NOMO-1 treated with dmso at 0.1 percent for 144 hours (cell line): Measurements from ENCODE around the gene PNMA8A.
"Not testable (repeated sequence)": the region's sequence is repeated elsewhere in the genome, so short reads cannot be mapped to it uniquely, and the experiment has no call there.

Experiments
- DNase-seq: peaks from one replicate; lab custom pipeline; 2025; ENCODE audit not compliant: unreplicated experiment; lab: John Stamatoyannopoulos, UW

Gene PNMA8A

DNA sequence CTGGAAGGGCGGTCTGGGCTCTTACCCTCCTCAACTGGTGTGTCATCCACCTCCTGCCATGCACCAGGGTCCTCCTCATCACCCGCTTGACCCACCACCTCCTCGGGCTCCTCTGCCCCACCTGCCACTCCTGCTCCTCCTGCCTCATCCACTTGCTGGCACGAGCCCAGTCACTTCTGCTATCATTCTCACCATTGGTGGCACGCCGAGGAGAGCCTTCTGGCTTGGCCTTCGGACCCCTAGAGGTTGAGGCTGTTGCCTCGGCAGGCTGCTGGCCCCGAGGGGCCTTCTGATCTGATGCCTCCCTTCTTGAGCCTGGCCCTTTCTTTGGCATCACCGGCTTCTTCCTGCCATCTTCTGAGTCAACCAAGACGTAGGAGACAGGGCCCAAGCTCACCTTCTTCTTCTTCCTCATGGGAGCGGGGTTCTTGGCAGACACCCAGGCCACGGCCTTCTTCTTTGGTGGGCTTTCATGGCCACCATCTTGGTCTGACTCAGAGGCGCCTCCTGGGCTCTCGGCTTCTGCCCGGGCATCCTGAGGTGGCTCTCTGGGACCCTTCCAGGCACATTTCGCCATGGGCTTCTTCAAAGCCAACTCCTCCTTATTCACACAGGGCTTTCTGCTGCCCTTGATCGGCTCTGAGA is 1.7 kb downstream of the PNMA8A start:
- DNase-seq, result no peak

DNA sequence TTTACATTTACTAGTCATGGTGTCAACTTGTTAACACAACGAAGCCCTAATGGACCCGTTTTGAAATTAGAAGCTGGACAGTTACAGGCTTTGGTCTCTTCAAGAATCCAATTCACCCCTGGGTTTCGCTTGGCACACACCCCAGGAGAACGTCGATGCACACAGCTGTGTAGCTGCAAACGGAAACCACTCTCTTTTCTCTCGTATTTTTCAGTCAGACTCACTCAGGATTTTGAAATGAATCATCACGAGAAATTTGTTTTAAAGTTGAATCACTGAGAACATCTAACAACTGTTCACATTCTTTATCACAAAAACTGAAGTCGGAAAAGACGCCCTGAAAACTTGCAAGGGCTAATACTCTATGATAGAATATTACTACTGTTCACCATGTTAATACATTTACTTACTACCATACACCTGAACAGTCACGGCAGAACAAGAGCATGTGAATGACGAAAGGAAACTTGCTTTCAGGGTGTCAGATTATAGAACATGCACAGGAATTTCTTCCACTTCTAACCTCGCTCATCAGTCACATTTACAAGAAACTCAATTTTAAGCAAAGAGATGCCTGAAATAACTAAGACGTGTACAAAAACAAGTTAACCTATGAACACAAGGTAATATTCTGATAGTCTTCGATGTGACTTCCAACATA is 4.7 kb downstream of the PNMA8A start:
- DNase-seq, result no peak

DNA sequence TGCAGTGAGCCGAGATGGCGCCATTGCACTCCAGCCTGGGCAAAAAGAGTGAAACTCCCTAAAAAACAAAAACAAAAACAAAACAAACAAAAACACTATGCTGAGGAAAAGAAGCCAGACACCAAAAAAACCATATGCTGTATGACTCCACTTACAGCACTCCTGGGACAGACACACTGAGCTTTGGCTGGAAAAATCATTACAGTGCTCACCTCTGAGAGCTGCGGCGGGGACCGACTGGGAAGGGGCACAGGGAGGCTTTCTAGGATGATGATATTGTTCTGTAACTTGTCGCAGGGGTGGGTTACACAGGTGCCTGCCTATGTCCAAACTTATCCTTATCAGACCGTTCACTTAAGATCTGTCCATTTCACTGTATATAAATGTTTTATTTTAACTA is 7.8 kb downstream of the PNMA8A start:
- DNase-seq, result no peak

DNA sequence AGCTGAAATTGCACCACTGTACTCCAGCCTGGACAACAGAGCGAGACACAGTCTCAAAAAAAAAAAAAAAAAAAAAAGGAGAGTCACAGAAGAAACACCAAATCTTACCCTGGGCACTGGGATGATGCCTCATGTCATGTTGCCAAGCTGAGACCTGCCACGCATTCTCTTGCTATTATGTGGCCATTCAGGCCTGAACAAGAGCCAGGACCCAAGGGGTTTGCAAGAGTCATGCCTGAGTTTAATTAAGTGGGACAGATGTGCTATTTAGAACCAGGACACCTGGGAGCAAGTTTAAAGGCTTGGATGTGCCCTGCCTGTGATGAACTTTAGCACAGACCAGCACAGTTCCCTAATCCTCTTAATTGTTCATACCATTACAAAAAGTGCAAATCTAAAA is 9.8 kb downstream of the PNMA8A start:
- DNase-seq, result no peak

DNA sequence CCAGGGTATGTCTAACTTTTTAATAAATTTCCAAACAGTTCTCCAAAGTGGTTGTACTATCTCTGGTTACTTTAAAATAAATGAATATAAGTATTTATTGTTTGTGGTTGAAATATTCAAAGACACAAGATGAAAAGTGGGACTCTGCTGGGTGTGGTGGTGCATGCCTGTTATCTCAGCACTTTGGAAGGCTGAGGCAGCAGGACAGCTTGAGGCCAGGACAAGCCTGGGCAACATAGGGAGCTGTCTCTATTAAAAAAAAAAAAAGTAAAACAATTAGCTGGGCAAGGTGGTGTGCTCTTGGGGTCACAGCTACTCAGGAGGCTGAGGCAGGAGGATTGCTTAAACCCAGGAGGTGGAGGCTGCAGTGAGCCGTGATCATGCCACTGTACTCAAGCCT is 10.4 kb downstream of the PNMA8A start:
- no peak for DNase-seq

DNA sequence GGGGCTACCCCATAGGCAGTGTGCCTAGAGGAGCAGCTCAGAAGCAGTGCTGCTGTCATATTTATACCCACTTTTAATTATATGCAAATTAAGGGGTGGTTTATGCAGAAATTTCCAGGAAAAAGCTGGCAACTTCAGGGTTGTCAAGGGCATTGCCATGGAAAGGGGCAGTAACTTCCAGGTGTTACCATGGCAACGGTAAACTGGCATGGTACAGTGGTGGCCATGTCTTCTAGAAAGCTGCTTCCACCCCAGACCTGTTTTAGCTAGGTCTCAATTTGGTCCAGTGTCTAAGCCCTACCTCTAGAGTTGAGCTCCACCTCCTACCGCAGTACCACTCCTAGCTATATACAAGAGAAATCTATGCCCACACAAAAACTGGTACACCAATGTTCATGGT is 11.3 kb downstream of the PNMA8A start:
- DNase-seq, result no peak

DNA sequence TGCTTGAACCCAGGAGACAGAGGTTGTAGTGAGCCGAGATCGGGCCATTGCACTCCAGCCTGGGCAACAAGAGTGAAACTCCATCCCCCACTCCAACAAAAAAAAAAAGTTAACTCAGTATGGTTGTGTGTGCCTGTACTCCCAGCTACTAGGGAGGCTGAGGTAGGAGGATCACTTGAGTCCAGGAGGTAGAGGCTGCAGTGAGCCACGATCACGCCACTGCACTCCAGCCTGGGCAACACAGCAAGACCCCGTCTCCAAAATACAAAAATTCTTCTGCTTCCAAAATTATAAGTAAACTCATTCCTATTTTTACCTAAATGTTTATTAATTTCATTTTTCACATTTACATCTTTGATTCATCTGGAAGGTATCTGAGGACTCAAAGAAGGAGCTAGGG is 14.4 kb downstream of the PNMA8A start:
- no peak for DNase-seq

DNA sequence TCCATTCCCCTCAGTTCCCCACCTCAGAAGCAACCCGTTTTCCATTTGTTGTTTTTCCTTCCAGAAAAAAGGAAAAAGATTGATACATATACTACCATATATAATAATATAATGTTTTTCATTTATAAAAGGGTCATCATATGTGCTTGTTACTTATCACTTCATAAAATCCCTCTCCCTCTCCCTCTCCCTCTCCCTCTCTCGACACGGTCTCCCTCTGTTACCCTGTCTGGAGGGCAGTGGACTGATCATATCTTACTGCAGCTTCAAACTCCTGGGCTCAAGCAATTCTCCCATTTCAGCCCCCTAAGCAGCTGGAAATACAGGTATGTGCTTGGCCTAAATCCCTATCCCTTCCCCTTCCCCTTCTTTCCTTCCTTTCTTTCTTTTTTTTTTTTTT is 17.1 kb downstream of the PNMA8A start:
- DNase-seq, result no peak

DNA sequence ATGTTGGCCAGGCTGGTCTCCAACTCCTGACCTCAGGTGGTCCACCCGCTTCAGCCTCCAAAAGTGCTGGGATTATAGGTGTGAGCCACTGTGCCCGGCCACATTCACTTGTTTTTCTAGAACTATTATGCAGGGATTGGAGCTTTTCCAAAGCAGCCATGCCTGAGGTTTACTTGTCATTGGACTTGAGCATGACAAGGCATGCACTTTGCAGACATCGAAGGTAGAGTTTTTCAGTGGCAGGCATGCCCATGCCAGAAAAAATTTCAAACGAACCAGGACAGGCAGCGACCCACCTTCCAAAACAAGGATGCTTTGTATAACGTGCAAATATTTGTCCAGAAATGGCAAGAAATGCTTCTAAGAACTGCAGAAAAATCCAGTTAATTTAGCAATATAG is 17.7 kb downstream of the PNMA8A start:
- no peak for DNase-seq

DNA sequence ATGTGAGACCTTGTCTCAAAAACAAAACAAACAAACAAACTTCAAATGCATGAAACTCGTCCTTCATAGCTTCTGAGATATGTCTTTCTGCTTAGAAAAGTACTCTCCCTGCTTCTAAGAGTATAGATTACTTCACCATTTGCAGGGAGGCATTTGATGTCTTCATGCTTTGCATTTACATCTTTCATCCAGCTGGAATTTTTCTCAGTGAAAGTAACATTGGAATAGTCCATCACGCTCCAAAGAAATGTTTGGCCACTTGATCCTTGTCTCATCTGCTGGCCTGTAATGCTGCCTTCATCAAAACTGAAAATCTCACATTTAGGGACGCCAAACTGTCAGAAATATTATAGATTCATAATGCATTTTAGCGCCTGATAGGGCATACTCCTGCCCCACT is 19.2 kb downstream of the PNMA8A start:
- no peak for DNase-seq

DNA sequence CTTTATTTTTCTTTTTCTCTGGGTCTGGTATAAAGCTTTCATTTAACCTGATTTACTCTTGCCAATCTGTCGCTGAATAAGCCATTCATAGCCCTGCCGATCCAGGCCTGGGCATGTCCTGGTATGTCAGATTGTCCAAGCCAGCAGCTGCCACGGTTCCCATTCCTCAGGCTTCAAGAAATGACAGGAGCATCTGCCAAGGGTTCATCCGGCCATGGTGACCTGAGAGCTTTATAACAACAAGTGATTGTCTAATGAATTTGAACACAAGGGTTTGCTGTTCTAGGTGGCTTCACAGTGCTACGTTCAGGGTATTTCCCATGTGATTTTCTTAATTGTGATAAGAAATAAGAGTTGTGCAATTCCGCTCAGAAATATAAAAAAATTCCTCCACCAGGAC is 20.0 kb downstream of the PNMA8A start:
- no peak for DNase-seq

DNA sequence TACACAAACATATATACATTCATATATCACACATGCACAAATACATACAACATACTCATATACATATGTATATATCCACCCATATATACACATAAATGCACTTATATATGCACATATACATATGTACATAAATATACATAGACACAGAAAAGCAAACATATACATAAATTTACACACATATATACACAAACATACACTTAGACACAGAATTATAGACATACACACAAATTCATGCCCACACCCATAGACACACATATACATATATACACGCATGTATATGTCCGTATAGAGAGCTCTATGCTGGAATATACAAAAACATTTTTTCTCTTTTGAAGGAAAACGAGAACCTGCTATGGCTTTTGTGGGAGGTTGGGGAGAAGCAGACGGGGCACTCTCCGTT is 20.6 kb downstream of the PNMA8A start:
- no peak for DNase-seq

DNA sequence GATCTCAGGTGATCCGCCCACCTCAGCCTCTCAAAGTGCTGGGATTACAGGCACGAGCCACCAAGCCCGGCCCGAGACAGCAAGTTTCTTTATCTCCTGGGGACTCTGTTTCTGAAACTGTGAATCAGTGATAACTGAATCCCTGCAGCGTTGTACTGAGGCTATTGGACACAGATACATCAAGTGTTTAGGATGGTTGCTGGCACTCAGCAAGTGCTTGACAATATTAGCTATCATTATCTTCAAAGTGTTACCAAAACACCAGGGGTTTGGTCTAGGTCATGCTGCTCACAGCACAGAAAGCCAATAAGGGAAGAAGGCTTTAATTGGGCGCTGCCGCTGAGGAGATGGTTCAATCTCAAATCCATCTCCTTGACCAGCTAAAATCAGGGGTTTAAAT is 22.1 kb downstream of the PNMA8A start:
- no peak for DNase-seq

DNA sequence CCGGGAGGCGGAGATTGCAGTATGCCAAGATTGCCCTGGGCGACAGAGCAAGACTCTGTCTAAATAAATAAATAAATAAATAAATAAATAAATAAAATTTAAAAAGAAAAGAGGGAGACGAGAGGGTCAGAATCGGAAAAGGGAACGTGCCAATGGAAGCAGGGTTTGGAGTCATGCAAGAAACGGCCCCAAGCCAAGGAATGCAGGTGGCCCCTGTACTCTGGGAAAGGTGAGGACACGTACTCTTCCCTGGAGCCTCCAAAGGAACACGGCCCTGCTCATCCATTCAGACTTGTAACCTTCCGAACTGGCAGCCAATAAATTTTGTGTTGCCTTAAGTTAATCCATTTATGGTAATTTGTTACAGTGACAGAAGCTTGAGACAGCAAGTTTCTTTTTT is 22.8 kb downstream of the PNMA8A start:
- no peak for DNase-seq

DNA sequence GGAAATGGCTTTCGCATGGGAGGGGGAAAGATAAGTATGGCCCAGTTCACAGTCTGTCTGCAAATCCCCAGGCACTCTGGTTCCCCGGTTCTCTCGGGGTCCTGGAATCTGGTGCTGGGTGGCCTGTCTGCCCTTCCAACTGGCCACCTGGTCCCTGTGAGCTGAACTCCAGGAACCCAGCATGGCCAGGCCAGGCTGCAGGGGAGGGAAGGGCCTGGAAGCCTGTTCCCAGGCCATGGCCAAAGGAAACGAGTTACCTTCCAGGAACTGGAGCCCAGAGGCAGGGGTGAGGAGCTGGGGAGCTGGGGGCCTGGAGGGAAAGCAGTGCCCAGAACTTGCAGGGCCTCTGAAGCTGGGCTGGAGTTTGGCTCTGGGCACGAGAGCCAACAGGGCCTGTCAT is 23.5 kb downstream of the PNMA8A start:
- no peak for DNase-seq

DNA sequence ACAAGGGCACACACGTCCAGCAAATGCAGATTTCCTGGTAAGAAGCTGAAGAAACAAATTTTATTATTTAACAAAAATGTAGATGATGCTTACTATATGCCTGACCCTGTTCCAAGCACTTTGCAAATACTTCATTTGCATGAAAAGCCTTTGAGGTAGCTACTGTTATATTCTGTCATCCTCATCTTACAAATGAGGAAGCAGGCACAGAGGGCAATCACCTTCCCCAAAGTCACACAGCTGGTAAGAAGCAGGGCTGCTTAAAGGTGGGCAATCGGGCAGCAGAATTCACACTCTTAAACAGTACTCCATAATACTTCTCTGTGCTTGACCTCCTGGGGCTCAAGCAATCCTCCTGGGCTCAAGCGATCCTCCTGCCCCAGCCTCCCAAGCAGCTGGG is 24.4 kb downstream of the PNMA8A start:
- no peak for DNase-seq

DNA sequence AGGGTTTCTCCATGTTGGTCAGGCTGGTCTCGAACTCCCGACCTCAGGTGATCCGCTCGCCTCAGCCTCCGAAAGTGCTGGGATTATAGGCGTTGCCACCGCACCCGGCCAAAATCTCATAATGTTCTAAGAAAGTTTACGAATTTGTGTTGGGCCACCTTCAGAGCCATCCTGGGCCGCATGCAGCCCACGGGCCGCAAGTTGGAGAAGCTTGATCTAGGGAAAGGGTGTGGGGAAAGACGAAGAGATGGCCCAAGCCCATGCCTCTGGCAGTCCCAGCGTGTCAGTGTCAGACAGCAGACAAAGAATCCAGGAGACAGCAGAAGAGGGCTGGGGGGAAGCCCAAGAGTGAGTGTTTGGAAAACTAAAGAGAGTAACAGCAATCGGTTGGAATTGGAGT is 25.3 kb downstream of the PNMA8A start:
- DNase-seq, result no peak

DNA sequence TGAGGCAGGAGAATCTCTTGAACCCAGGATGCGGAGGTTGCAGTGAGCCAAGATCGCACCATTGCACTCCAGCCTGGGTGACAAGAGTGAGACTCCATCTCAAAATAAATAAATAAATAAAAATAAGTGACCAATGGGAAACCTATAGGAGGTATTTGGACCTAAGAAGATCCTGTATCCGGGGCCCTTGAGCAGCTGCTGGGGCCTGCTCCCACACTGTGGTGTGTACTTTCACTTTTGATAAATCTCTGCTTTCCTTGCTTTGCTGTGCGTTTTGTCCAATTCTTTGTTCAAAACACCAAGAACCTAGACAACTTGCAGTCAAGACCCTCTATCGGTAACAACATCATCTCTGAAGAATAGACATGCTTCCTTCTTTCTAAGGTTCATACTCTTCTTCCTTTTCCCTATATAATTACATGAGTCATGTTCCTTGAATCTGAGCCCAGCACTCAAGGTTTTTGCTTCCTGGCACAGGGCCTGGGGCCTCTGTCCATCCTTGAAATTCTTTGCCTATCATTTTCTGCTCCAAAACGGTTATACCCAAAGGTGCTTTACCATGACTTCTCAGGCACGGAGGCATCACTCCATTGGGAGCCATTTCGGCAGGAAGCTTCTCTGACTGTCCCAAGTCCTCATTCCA is 28.4 kb downstream of the PNMA8A start:
- DNase-seq, result no peak

DNA sequence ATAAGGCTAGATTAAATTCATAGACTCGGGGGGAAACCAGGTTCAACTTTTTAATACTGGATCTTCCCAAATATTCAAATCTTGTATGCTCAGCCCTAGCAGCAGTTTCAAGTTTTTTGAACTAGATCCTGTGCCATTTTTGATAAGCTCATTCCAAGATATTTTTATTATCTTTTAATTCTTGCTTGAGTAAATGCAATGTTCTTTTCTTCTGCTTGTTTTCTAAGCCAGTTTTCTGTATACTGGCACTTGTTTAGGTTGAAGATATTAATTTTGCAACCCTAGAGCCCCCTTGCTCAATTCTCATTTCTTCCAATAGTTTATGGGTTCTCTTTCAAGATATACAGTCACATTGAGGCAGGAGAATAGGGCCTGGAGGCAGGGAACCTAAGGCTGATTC is 29.5 kb downstream of the PNMA8A start:
- DNase-seq, result no peak

DNA sequence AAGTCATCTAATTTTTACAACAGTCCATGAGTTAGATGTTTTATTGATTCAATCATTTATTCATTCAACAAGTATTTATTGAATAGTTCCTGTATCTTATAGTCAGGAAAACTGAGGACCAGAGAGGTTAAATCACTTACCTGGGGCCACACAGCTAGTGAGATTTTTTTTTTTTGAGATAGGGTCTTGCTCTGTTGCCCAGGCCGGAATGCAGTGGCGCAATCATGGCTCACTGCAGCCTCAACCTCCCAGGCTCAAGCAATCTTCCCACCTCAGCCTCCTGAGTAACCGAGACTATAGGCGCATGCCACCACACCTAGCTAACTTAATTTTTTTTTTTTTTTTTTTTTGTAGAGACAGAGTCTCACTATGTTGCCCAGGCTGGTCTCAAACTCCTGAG is 35.7 kb downstream of the PNMA8A start:
- not testable (repeated sequence) for DNase-seq

DNA sequence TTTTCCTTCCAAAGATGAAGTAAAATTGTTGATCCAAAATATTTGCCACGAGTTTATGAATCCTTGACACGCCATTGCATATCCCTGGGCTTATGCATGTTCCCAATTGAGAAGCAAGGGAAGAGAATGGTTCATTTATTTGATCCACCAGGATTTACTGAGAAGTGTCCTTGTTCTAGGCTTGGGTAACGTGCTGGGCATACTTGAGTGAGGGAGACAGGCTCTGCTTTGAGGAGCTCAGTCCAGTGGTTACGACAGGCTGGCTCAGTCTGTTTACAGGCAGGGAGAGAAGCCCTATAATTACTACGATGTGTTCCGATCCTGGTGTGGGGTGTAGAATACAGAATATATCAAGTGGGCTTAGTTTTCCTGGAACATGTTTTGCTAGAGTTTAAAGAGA is 36.4 kb downstream of the PNMA8A start:
- DNase-seq, result no peak

DNA sequence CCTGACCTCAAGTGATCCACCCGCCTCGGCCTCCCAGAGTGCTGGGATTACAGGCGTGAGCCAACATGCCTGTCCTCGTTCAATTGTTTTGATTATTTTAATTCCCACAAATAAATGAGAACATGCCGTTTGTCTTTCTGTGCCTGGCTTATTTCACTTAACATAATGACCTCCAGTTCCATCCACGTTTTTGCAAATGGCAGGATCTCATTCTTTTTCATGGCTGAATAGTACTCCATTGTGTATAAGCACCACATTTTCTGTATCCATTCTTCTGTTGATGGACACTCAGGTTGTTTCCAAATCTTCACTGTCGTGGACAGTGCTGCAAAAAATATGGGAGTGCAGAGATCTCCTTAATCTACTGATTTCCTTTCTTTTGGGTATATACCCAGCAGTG is 37.9 kb downstream of the PNMA8A start:
- not testable (repeated sequence) for DNase-seq

DNA sequence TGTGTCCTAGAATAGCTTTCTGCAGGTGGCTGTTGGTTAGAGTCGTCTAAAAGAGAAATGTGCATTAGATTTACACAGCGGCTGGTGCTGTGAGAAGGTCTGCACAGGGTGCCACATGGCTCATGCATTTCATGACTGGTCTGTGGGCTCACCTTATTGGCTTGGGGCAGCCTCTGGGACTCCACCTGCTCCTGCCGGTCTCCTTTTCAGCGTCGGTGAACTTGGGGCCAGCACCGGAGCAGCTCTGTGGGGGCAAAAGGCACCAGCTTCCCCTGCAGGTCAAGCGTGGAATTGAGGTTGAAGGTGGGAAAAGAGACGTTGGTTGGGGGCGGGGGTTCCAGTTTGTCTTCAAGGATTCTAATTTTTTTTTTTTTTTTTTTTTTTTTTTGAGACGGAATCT is 39.5 kb downstream of the PNMA8A start:
- DNase-seq, result no peak
